HCT116 (cell line): ENCODE results near the gene PREX1. TPM values are rescaled to one million over a fixed set of nuclear protein-coding genes. Genes with fewer than 3 reads are reported as not detected.

Experiments used
- ATAC-seq: fragments of 200-7000 bp; cut with Tn5 transposase; 2 replicates; pipeline ENCODE4 v1.9.1; 2020; ENCODE audit warnings: mild to moderate bottlenecking, moderate library complexity
- BruUV-seq: library from RNA; stranded (reverse); fragments of 400-500 nt; replicated peaks from 2 replicates; lab custom pipeline; 2021; lab: Mats Ljungman, UMichigan
- CTCF ChIA-PET: fragments of 300-600 bp; sonication (Branson Sonifier 250); formaldehyde crosslinking; loops from one replicate; lab custom pipeline; 2021; ENCODE audit warnings: antibody characterized with exemption; lab: Charles Lee
- POLR2A ChIA-PET: fragments of 300-600, 350-600 bp; sonication (Branson Sonifier 250); formaldehyde crosslinking; loops from one replicate; lab custom pipeline; 2021; ENCODE audit warnings: antibody characterized with exemption; lab: Charles Lee
- RAD21 ChIA-PET, 2 experiments: fragments of 300-600 bp; sonication (Branson Sonifier 250); formaldehyde crosslinking; loops; one replicate each; lab custom pipeline; 2023; ENCODE audit warnings: low total read pairs in 2 of 2; ENCODE audit not compliant: uncharacterized antibody in 2 of 2, unreplicated experiment in 2 of 2, low non-redundant PET in 1 of 2; lab: Charles Lee
- DNase-seq: peaks from one replicate; pipeline ENCODE4 v3.0.0-alpha.2; 2010; ENCODE audit warnings: low read depth, low spot score
- H2AFZ ChIP-seq: fragments of 200-600 bp; shearing (Covaris generic), sonication (generic); 2 replicates; pipeline ENCODE4 v1.6.1; 2017; ENCODE audit warnings: low read depth, mixed run types, mixed read lengths, antibody characterized with exemption, low read length; ENCODE audit not compliant: poor library complexity, severe bottlenecking
- H3K27ac ChIP-seq: 2 replicates; pipeline ENCODE4 v1.5.1; 2012; ENCODE audit warnings: low read depth, low read length
- H3K27me3 ChIP-seq: fragments of 200-600 bp; sonication (generic); 2 replicates; pipeline ENCODE4 v1.6.1; 2016; ENCODE audit warnings: mixed run types, low read length, mixed read lengths; ENCODE audit not compliant: insufficient read depth
- H3K36me3 ChIP-seq, 2 experiments: fragments of 200-500 bp in 1 of 2; fragments of 200-600 bp in 1 of 2; sonication (Bioruptor generic) in 1 of 2; sonication (generic) in 1 of 2; 2 replicates each; pipeline versions ENCODE4 v1.5.1 to v1.6.1; 2014 to 2016; ENCODE audit warnings: low read length in 2 of 2, inconsistent platforms in 1 of 2, mixed read lengths in 1 of 2, mixed run types in 1 of 2; ENCODE audit not compliant: insufficient read depth in 2 of 2, control insufficient read depth in 1 of 2
- H3K4me1 ChIP-seq, 2 experiments: fragments of 200-600 bp in 1 of 2; sonication (generic) in 1 of 2; 2 replicates each; pipeline versions ENCODE4 v1.5.1 to v1.6.1; 2012 to 2017; ENCODE audit warnings: low read length in 2 of 2, inconsistent platforms in 1 of 2, mild to moderate bottlenecking in 1 of 2, mixed read lengths in 1 of 2, mixed run types in 1 of 2, moderate library complexity in 1 of 2; ENCODE audit not compliant: insufficient read depth in 2 of 2, control insufficient read depth in 1 of 2
- H3K4me2 ChIP-seq: fragments of 200-600 bp; sonication (generic); 2 replicates; pipeline ENCODE4 v1.6.1; 2017; ENCODE audit warnings: mixed run types, low read length, mixed read lengths
- H3K4me3 ChIP-seq, 2 experiments: fragments of 200-600 bp in 1 of 2; sonication (generic) in 1 of 2; replicated peaks in 1 of 2; 2 replicates each; pipeline ENCODE4 v1.5.1; 2011 to 2016; ENCODE audit warnings: low read length in 2 of 2, control low read depth in 1 of 2, low read depth in 1 of 2, mild to moderate bottlenecking in 1 of 2, mixed read lengths in 1 of 2, mixed run types in 1 of 2
- H3K79me2 ChIP-seq: fragments of 200-600 bp; sonication (generic); 2 replicates; pipeline ENCODE4 v1.6.1; 2017; ENCODE audit warnings: mild to moderate bottlenecking, mixed run types, low read length, moderate library complexity, mixed read lengths; ENCODE audit not compliant: insufficient read depth
- H3K9ac ChIP-seq: fragments of 200-600 bp; sonication (generic); 2 replicates; pipeline ENCODE4 v1.6.1; 2016; ENCODE audit warnings: low read length, mixed read lengths
- H3K9me2 ChIP-seq: fragments of 200-600 bp; sonication (generic), shearing (Covaris generic); 2 replicates; pipeline ENCODE4 v1.6.1; 2017; ENCODE audit warnings: mixed run types, mild to moderate bottlenecking, moderate library complexity; ENCODE audit not compliant: insufficient read depth
- H3K9me3 ChIP-seq, 2 experiments: fragments of 200-500 bp in 1 of 2; fragments of 200-600 bp in 1 of 2; sonication (Bioruptor generic) in 1 of 2; sonication (generic) in 1 of 2; 2 replicates each; pipeline ENCODE4 v1.6.1; 2014 to 2017; ENCODE audit warnings: low read length in 2 of 2, mixed read lengths in 2 of 2, inconsistent platforms in 1 of 2, low read depth in 1 of 2, mild to moderate bottlenecking in 1 of 2, mixed run types in 1 of 2, moderate library complexity in 1 of 2; ENCODE audit not compliant: control insufficient read depth in 1 of 2, insufficient read depth in 1 of 2
- H4K20me1 ChIP-seq: fragments of 200-600 bp; sonication (generic), shearing (Covaris generic); 2 replicates; pipeline ENCODE4 v1.6.1; 2017; ENCODE audit warnings: mixed run types, mild to moderate bottlenecking, moderate library complexity; ENCODE audit not compliant: insufficient read depth
- EGR1 ChIP-seq: IDR thresholded peaks from 2 replicates; pipeline ENCODE4 v1.6.1; 2012; ENCODE audit warnings: low read depth
- ELF1 ChIP-seq: IDR thresholded peaks from 2 replicates; pipeline ENCODE4 v1.6.1; 2012; ENCODE audit warnings: low read depth, borderline replicate concordance
- JUND ChIP-seq: IDR thresholded peaks from 2 replicates; pipeline ENCODE4 v1.6.1; 2012
- POLR2A ChIP-seq: IDR thresholded peaks from 2 replicates; pipeline ENCODE4 v1.7.0; 2011; ENCODE audit warnings: borderline replicate concordance; ENCODE audit not compliant: insufficient read depth, insufficient read length; ENCODE audit errors: extremely low read depth
- POLR2AphosphoS5 ChIP-seq: IDR thresholded peaks from 2 replicates; pipeline ENCODE4 v1.6.1; 2011; ENCODE audit warnings: mild to moderate bottlenecking, low read depth, low read length, moderate library complexity
- RAD21 ChIP-seq: IDR thresholded peaks from 2 replicates; pipeline ENCODE4 v1.6.1; 2012; ENCODE audit warnings: low read depth, mild to moderate bottlenecking
- SP1 ChIP-seq: IDR thresholded peaks from 2 replicates; pipeline ENCODE4 v1.6.1; 2012; ENCODE audit warnings: low read depth
- SRF ChIP-seq: IDR thresholded peaks from 2 replicates; pipeline ENCODE4 v1.6.1; 2012; ENCODE audit warnings: low read depth
- TCF7L2 ChIP-seq: IDR thresholded peaks from 2 replicates; pipeline ENCODE4 v1.7.0; 2011; ENCODE audit warnings: borderline replicate concordance, inconsistent platforms; ENCODE audit not compliant: insufficient read depth, insufficient read length; ENCODE audit errors: extremely low read depth
- intact Hi-C: fragments of 100-400 bp; cut with micrococcal nuclease; formaldehyde crosslinking; loops from 2 replicates; pipeline ENCODE4 v1.10.0; 2022
- total RNA-seq: library from RNA; stranded (reverse); gene quantifications from one replicate; pipeline ENCODE4 v1.2.1, GENCODE V29; 2021; ENCODE audit not compliant: unreplicated experiment
- TF ChIP-seq, protein P1 (sequence below): IDR thresholded peaks from 2 replicates; pipeline ENCODE4 v1.6.1; 2012; ENCODE audit warnings: low read depth
- TF ChIP-seq, protein P2 (sequence below), 3 experiments: fragments of 200-600 bp in 1 of 3; sonication (generic) in 1 of 3; IDR thresholded peaks in 2 of 3; conservative IDR thresholded peaks in 1 of 3; 2 replicates each; pipeline ENCODE4 v1.5.1; 2012 to 2017; ENCODE audit warnings: low read depth in 2 of 3, low read length in 2 of 3, antibody characterized with exemption in 1 of 3, borderline replicate concordance in 1 of 3, control low read depth in 1 of 3, mild to moderate bottlenecking in 1 of 3, mixed read lengths in 1 of 3, mixed run types in 1 of 3, moderate library complexity in 1 of 3; ENCODE audit not compliant: insufficient read depth in 1 of 3
- TF ChIP-seq, protein P3 (sequence below): IDR thresholded peaks from 2 replicates; pipeline ENCODE4 v1.6.1; 2011; ENCODE audit warnings: mild to moderate bottlenecking, low read length, moderate library complexity; ENCODE audit not compliant: insufficient replicate concordance; ENCODE audit errors: extremely low read depth

The PREX1 gene
- total RNA-seq, 1 experiment from 2014 or later = 6.1 TPM

DNA sequence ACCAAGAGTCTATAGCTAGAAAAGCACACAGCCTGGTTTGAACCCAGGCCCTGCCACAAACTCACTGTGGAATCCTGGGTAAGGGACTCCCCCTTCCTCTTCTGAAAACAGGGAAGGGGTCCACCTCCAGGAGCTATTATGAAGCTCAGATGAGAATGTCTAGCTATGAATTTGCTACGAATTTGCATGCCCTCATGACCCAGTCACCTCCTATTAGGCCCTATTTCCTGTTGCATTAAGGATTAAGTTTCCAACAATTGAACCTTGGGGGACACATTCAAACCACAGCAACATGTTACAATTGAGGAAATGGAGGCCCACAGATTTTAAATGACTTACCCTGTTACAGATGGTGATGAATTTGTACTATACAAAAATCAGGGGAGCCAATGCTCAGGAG, 46.2 kb downstream of the PREX1 start:
- DNase-seq (no peak), ATAC-seq (no peak)
- no peak overlapping the region for H3K4me3 ChIP-seq
- RAD21 ChIA-PET = no interaction called here
- H3K4me1 ChIP-seq = no peaks in the 10 kb centered on the region
- no peaks in the 10 kb centered on the region for H4K20me1 ChIP-seq
- no peaks in the 10 kb centered on the region for H3K9me2 ChIP-seq
- TF ChIP-seq EGR1 (no peak), SP1 (no peak), POLR2A (no peak), RAD21 (no peak), TCF7L2 (no peak), ELF1 (no peak), POLR2AphosphoS5 (no peak), JUND (no peak), SRF (no peak)
- TF ChIP-seq, protein P1, sequence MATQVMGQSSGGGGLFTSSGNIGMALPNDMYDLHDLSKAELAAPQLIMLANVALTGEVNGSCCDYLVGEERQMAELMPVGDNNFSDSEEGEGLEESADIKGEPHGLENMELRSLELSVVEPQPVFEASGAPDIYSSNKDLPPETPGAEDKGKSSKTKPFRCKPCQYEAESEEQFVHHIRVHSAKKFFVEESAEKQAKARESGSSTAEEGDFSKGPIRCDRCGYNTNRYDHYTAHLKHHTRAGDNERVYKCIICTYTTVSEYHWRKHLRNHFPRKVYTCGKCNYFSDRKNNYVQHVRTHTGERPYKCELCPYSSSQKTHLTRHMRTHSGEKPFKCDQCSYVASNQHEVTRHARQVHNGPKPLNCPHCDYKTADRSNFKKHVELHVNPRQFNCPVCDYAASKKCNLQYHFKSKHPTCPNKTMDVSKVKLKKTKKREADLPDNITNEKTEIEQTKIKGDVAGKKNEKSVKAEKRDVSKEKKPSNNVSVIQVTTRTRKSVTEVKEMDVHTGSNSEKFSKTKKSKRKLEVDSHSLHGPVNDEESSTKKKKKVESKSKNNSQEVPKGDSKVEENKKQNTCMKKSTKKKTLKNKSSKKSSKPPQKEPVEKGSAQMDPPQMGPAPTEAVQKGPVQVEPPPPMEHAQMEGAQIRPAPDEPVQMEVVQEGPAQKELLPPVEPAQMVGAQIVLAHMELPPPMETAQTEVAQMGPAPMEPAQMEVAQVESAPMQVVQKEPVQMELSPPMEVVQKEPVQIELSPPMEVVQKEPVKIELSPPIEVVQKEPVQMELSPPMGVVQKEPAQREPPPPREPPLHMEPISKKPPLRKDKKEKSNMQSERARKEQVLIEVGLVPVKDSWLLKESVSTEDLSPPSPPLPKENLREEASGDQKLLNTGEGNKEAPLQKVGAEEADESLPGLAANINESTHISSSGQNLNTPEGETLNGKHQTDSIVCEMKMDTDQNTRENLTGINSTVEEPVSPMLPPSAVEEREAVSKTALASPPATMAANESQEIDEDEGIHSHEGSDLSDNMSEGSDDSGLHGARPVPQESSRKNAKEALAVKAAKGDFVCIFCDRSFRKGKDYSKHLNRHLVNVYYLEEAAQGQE = no peak
- TF ChIP-seq, protein P2, sequence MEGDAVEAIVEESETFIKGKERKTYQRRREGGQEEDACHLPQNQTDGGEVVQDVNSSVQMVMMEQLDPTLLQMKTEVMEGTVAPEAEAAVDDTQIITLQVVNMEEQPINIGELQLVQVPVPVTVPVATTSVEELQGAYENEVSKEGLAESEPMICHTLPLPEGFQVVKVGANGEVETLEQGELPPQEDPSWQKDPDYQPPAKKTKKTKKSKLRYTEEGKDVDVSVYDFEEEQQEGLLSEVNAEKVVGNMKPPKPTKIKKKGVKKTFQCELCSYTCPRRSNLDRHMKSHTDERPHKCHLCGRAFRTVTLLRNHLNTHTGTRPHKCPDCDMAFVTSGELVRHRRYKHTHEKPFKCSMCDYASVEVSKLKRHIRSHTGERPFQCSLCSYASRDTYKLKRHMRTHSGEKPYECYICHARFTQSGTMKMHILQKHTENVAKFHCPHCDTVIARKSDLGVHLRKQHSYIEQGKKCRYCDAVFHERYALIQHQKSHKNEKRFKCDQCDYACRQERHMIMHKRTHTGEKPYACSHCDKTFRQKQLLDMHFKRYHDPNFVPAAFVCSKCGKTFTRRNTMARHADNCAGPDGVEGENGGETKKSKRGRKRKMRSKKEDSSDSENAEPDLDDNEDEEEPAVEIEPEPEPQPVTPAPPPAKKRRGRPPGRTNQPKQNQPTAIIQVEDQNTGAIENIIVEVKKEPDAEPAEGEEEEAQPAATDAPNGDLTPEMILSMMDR (IDR thresholded peaks at IDR 0.05 in 2 of 3, conservative IDR thresholded peaks at IDR 0.05 in 1 of 3; ENCODE audit: borderline replicate concordance in 1 of 3, insufficient read depth in 1 of 3, low read depth in 2 of 3, low read length in 2 of 3) = no peak
- TF ChIP-seq, protein P3, sequence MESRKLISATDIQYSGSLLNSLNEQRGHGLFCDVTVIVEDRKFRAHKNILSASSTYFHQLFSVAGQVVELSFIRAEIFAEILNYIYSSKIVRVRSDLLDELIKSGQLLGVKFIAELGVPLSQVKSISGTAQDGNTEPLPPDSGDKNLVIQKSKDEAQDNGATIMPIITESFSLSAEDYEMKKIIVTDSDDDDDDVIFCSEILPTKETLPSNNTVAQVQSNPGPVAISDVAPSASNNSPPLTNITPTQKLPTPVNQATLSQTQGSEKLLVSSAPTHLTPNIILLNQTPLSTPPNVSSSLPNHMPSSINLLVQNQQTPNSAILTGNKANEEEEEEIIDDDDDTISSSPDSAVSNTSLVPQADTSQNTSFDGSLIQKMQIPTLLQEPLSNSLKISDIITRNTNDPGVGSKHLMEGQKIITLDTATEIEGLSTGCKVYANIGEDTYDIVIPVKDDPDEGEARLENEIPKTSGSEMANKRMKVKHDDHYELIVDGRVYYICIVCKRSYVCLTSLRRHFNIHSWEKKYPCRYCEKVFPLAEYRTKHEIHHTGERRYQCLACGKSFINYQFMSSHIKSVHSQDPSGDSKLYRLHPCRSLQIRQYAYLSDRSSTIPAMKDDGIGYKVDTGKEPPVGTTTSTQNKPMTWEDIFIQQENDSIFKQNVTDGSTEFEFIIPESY = no peak
- H3K79me2 ChIP-seq = no peaks in the 10 kb centered on the region
- H3K27me3 ChIP-seq = no peaks in the 10 kb centered on the region
- H3K36me3 ChIP-seq = no peaks in the 10 kb centered on the region
- H2AFZ ChIP-seq = no peak overlapping the region
- BruUV-seq = no TSS peak
- CTCF ChIA-PET = no interaction called here
- H3K27ac ChIP-seq = no peak overlapping the region
- no peak overlapping the region for H3K9ac ChIP-seq
- intact Hi-C loops = no loop called here
- H3K4me2 ChIP-seq = no peak overlapping the region
- no peaks in the 10 kb centered on the region for H3K9me3 ChIP-seq
- POLR2A ChIA-PET = no interaction called here
